HG03342 (cell line): ENCODE measurements around the gene KRTAP12-4.
"Not testable (repeated sequence)": the region's sequence is repeated elsewhere in the genome, so short reads cannot be mapped to it uniquely, and the experiment has no call there.

Experiments used
- ATAC-seq: cut with Tn5 transposase; IDR thresholded peaks from one replicate; pipeline ENCODE4 v1.9.1; 2021; ENCODE audit warnings: mild to moderate bottlenecking, moderate library complexity; ENCODE audit not compliant: unreplicated experiment

KRTAP12-4 gene

GRCh38 chr21:44637018-44637850 lies 17.2 kb downstream of the KRTAP12-4 start, which contains the start of gene KRTAP10-10:
Gene KRTAP10-10, plus strand, starts transcription at chr21:44637356. Its CDS starts 62 bp downstream, at chr21:44637418.
- no peak for ATAC-seq

GRCh38 chr21:44636209-44637017 lies 18.0 kb downstream of the KRTAP12-4 start:
- no peak for ATAC-seq

GRCh38 chr21:44632067-44632466 lies 22.4 kb downstream of the KRTAP12-4 start:
- no peak for ATAC-seq

- no peak for ATAC-seq
Observed at GRCh38 chr21:44630440-44630839, 24.0 kb downstream of the KRTAP12-4 start.

DNA sequence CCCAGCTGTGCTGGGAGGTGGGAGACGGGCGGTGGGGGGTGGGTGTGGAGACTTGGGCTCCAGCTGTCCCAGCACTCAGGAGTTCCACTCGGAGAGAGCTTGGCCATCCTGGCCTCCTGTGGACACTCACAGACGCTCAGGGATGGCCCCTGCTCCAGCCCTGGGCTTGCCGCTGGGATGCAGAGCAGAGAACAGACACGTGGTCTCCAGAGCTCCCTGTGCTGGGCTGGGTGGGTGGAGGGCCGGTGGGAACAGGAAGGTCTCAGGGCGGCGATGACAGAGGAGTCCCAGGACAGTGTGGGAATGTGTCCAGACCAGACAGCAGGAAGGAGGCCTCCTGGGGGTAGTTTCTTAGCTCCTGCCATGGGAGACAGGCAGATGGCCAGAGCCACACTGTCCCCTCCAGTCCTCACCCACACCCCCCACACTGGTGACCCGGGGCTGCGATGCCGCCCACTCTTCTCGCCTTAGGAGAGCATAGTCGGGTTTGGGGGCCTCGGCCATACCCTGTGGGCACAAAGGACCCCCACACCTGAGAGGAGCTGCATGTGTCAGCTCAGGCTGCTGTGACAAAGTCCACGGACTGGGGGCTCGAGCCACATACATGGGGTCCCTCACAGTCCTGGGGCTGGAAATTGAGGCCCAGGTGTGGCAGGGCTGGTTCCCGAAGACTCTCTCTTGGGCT lies 25.6 kb downstream of the KRTAP12-4 start:
- ATAC-seq, result no peak

GRCh38 chr21:44627831-44628233 lies 26.6 kb downstream of the KRTAP12-4 start:
- ATAC-seq, result not testable (repeated sequence)

DNA sequence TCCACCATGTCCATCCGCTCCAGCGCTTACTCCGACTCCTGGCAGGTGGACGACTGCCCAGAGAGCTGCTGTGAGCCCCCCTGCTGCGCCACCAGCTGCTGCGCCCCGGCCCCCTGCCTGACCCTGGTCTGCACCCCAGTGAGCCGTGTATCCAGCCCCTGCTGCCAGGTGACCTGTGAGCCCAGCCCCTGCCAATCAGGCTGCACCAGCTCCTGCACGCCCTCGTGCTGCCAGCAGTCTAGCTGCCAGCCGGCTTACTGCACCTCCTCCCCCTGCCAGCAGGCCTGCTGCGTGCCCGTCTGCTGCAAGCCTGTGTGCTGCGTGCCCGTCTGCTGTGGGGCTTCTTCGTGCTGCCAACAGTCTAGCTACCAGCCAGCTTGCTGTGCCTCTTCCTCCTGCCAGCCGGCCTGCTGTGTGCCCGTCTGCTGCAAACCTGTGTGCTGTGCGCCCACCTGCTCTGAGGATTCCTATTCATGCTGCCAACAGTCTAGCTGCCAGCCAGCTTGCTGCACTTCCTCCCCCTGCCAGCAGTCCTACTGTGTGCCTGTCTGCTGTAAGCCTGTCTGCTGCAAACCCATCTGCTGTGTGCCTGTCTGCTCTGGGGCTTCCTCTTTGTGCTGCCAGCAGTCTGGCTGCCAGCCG lies 27.2 kb downstream of the KRTAP12-4 start:
- not testable (repeated sequence) for ATAC-seq

DNA sequence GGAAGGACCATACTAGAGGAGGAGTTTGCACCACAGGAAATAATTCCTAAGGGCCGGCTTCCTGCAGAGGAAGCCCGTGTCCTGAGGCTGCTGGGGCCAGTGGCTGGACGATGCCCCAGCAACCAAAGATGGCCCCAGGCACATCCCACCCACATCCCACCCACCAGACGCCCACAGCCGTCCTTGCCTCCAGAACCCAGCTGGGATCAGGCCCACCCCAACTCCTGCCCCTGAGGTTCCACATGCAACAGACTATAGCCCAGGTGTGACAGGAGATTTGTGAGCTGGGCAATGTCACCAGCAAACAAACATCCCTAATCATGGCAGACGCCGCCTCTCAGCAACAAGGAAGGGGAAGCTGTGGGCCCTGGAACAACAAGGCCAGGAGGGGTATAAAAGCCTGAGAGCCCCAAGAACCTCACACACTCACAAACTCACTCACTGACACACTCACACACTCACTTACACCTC lies 27.8 kb downstream of the KRTAP12-4 start, which contains the start of gene KRTAP10-9:
TSS of gene KRTAP10-9 (plus strand) at position 421 of the 471 bp plus-strand sequence. CDS start 79 bp downstream, outside the sequence.
- no peak for ATAC-seq

DNA sequence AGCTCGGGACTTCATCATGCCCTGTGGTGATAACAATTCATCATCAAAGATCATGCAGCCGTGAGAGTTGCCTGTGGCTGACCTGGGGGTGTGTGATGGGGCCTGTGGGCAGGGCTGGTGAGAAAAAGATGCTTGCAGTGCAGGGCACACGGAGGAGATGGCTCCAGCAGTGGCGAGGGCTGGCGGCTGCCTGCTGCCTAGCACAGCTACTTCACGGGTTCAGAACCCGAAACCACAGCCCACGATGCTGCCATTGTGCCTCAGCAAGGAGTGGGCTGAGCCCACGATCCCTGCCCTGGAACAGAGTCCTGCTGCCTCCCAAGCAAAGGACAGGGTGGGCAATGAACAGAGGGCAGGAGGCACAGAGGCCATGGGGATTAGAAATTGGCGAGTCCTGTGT lies 28.2 kb downstream of the KRTAP12-4 start:
- no peak for ATAC-seq

GRCh38 chr21:44625756-44626155 lies 28.7 kb downstream of the KRTAP12-4 start:
- no peak for ATAC-seq

GRCh38 chr21:44623575-44623974 lies 30.9 kb downstream of the KRTAP12-4 start:
- ATAC-seq, result no peak

DNA sequence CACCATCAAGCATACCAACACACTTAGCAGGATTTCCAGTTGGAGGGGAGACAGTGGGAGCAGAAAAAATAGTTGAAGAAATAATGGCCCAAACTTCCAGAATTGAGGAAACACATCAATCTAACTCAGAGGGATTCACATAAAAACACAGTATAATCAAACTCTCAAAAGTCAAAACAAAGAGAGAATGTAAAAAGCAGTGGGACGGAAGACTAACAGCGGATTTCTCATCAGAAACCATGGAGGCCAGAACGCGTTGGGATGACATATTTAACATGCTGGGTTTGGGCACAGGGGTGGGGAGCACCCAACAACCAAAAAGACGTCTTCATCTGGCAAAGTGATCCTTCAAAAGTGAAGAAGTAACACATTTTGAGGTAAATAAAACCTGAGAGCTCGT lies 34.6 kb downstream of the KRTAP12-4 start:
- ATAC-seq, result no peak

DNA sequence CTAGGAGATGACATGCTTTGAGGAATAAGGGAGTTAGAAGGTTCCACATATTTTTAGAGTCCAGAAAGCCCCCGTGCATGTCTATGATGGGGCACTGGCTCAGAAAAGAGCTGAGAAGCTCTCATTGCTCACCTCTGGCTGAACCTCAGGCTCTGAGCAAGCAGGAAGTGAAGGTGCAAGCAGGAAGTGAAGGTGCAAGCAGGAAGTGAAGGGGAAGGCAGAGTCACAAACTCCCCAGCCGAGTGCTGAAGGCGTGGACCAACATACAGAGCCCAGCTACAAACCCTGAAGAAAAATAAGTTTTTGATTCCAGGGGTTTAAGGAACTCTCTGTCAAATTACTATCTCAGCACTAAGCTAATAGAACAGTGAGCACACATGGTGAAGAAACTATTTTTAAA lies 35.5 kb downstream of the KRTAP12-4 start:
- no peak for ATAC-seq

GRCh38 chr21:44618504-44618903 lies 36.0 kb downstream of the KRTAP12-4 start:
- ATAC-seq, result no peak

GRCh38 chr21:44617071-44617501 lies 37.4 kb downstream of the KRTAP12-4 start:
- no peak for ATAC-seq

DNA sequence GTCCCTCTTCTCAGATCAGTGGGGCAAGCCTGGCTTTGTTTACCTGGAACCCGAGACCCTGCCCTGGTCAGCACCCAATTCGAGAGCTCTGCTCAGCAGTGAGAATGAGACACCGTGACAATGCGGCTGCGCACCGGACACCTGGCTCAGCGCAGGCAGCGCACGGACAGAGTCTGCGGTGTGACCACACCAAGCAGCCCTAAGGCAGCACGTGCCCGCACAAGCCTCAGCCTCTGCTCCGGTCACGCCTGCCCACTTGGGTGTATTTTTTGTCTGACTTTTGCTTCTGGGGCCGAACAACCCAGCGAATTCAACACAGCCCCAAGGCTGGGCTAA lies 37.9 kb downstream of the KRTAP12-4 start:
- no peak for ATAC-seq

DNA sequence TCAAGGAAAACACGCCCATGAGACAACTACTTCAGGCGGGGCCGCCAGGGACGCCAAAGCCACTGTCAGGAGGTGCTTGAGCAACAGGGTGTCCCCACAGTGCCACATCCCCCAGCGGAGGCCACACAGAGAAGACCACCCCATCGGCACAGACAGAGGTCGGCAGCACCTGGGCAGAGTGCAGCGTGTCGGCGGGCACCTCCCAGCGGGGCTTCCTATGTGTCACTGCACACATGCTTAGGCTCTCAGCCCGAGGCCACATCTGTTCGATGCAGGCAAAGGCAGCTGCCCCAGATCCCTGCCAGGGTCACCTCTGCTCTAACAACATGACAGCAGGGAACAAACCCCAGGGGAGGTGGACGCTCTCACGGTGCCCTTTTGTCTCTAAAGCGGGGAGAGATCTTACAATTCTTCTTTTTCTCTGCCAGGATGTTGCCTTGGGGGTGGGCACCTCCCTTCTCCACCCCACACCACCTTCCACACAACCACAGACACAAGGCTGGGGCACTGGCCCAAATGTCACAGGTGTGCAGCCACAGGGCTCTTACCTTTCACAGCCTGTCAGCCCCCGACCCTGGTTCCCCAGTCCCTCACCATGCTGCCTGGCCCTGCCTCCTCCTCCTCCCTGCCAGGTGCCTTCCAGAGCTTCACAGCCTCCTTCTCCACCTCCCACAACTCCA lies 38.4 kb downstream of the KRTAP12-4 start:
- ATAC-seq, result no peak

DNA sequence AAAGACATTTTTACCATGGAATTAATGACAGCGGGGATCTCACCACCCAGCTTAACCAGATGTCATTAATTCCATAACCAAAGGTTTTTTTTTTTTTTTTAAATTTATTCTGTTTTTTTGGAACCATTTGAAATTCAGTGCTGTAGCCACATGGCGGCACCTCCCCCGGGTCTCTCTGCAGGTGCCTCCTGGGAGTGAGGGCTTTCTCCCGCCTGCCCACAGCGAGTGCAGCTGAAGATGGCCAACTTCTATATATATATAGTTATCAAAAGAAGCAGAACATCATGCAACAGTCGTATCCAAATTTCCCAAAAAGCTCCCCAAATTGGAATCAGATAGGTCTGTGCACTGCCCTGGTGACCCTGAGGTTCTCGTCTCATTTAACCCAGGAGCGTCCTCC lies 39.0 kb downstream of the KRTAP12-4 start:
- ATAC-seq, result no peak

GRCh38 chr21:44614961-44615391 lies 39.5 kb downstream of the KRTAP12-4 start:
- ATAC-seq, result no peak

GRCh38 chr21:44614161-44614631 lies 40.3 kb downstream of the KRTAP12-4 start:
- no peak for ATAC-seq
